AG04450 (cell line): ENCODE data around the gene URAD. TPM values are rescaled to one million over a fixed set of nuclear protein-coding genes. Genes with fewer than 3 reads are reported as not detected.

Source experiments
- CTCF ChIA-PET: fragments of 300-600, 350-600 bp; formaldehyde crosslinking; extraction: SDS; loops from one replicate; lab custom pipeline; 2022; ENCODE audit warnings: antibody characterized with exemption, inconsistent platforms; lab: Charles Lee
- POLR2A ChIA-PET: fragments of 350-600 bp; formaldehyde crosslinking; extraction: SDS; loops from one replicate; lab custom pipeline; 2021; ENCODE audit warnings: antibody characterized with exemption, inconsistent platforms; lab: Yijun Ruan, JAX
- DNase-seq: peaks from one replicate; pipeline ENCODE4 v3.0.0-alpha.2; 2011; ENCODE audit warnings: low read depth, low spot score
- H3K27ac ChIP-seq: one replicate; pipeline ENCODE4 v1.5.1; 2012; ENCODE audit warnings: low read depth, low read length, control low read depth
- H3K27me3 ChIP-seq: one replicate; pipeline ENCODE4 v1.6.0; 2012; ENCODE audit warnings: low read length; ENCODE audit not compliant: control insufficient read depth, insufficient read depth
- H3K4me3 ChIP-seq: 2 replicates; pipeline ENCODE4 v1.5.1; 2011; ENCODE audit warnings: mild to moderate bottlenecking, low read depth, low read length, control low read depth
- H3K9me3 ChIP-seq: 2 replicates; pipeline ENCODE4 v1.5.1; 2012; ENCODE audit warnings: low read length; ENCODE audit not compliant: control insufficient read depth, insufficient read depth
- CTCF ChIP-seq: IDR thresholded peaks from 2 replicates; pipeline ENCODE4 v1.5.1; 2011; ENCODE audit warnings: low read depth, low read length, control low read depth, inconsistent platforms
- polyA plus RNA-seq: library from polyadenylated mRNA; depleted of rRNA; stranded (reverse); fragments of >200 nt; gene quantifications from 2 replicates; pipeline ENCODE4 v1.2.3, GENCODE V29; 2011

Gene URAD
- polyA plus RNA-seq, 1 experiment: not detected

GRCh38 chr13:27978301-27978968, 10.1 kb downstream of the URAD start:
- CTCF ChIA-PET: interaction anchor here (0.6 kb wide), 1 partner anchor 603 kb away, joined by 3 read pairs; no protein-coding TSS in a partner anchor
- Histone ChIP-seq H3K4me3 (no peak overlapping the region), H3K27me3 (peaks cover 87% of the 10 kb centered on the region), H3K9me3 (no peaks in the 10 kb centered on the region), H3K27ac (no peak overlapping the region)
- TF ChIP-seq CTCF: no peak
- DNase-seq: no peak
- POLR2A ChIA-PET: no interaction called here

GRCh38 chr13:27977476-27978300, 10.8 kb downstream of the URAD start:
- Histone ChIP-seq H3K9me3 (no peaks in the 10 kb centered on the region), H3K27ac (no peak overlapping the region), H3K27me3 (peaks cover 91% of the 10 kb centered on the region), H3K4me3 (no peak overlapping the region)
- TF ChIP-seq CTCF: no peak
- DNase-seq: no peak
- POLR2A ChIA-PET: interaction anchor here (0.6 kb wide), 1 partner anchor 14 kb away, joined by 4 read pairs; no protein-coding TSS in a partner anchor
- CTCF ChIA-PET: no interaction called here

- TF ChIP-seq CTCF: no peak
- Histone ChIP-seq H3K27ac (no peak overlapping the region), H3K27me3 (peaks cover 91% of the 10 kb centered on the region), H3K4me3 (no peak overlapping the region), H3K9me3 (no peaks in the 10 kb centered on the region)
- POLR2A ChIA-PET: interaction anchor here (0.6 kb wide), 1 partner anchor 448 kb away, joined by 3 read pairs; no protein-coding TSS in a partner anchor
- DNase-seq: no peak
- CTCF ChIA-PET: interaction anchor here (1.5 to 2.0 kb wide), 2 partner anchors 7 to 146 kb away, joined by 7 to 8 read pairs; no protein-coding TSS in a partner anchor
These were observed 12.0 kb downstream of the URAD start for GRCh38 chr13:27976362-27977091.

GRCh38 chr13:27975564-27976361, 12.7 kb downstream of the URAD start:
- no peak overlapping the region for H3K27ac ChIP-seq
- H3K4me3 ChIP-seq: no peak overlapping the region
- DNase-seq: no peak
- no peaks in the 10 kb centered on the region for H3K9me3 ChIP-seq
- POLR2A ChIA-PET: interaction anchor here (0.6 kb wide), 1 partner anchor 447 kb away, joined by 3 read pairs; no protein-coding TSS in a partner anchor
- peaks cover 91% of the 10 kb centered on the region for H3K27me3 ChIP-seq
- CTCF ChIA-PET: interaction anchor here (0.6 to 2.0 kb wide), 3 partner anchors 8 to 145 kb away, joined by 4 to 8 read pairs (median 7); no protein-coding TSS in a partner anchor
- TF ChIP-seq CTCF: no peak
